GM23338 (cell line): ENCODE data around the gene GABPB1. TPM values are rescaled to one million over a fixed set of nuclear protein-coding genes. Genes with fewer than 3 reads are reported as not detected.
"Not testable (repeated sequence)": the region's sequence is repeated elsewhere in the genome, so short reads cannot be mapped to it uniquely, and the experiment has no call there.

ENCODE experiments used
- ATAC-seq: fragments of 200-7000 bp; cut with Tn5 transposase; 3 replicates; pipeline ENCODE4 v1.9.1; 2020
- DNase-seq: peaks from one replicate; pipeline ENCODE4 v3.0.0-alpha.2; 2015; ENCODE audit warnings: low spot score
- H2AFZ ChIP-seq: fragments of 200-600 bp; sonication (generic); 2 replicates; pipeline ENCODE4 v1.8.0; 2016; ENCODE audit warnings: antibody characterized with exemption, mild to moderate bottlenecking, moderate library complexity
- H3F3A ChIP-seq: fragments of 200-600 bp; sonication (generic); replicated peaks from 2 replicates; pipeline ENCODE4 v1.8.0; 2017; ENCODE audit warnings: antibody characterized with exemption, mixed run types, low read depth
- H3K27ac ChIP-seq: fragments of 200-600 bp; sonication (generic); 2 replicates; pipeline ENCODE4 v1.6.1; 2016; ENCODE audit warnings: low read depth
- H3K27me3 ChIP-seq: fragments of 200-600 bp; sonication (generic); 2 replicates; pipeline ENCODE4 v1.8.0; 2016; ENCODE audit warnings: mild to moderate bottlenecking, mixed run types, moderate library complexity; ENCODE audit not compliant: insufficient read depth
- H3K36me3 ChIP-seq: fragments of 200-600 bp; sonication (generic); 2 replicates; pipeline ENCODE4 v1.8.0; 2016; ENCODE audit warnings: mild to moderate bottlenecking; ENCODE audit not compliant: insufficient read depth
- H3K4me1 ChIP-seq: fragments of 200-600 bp; sonication (generic); 2 replicates; pipeline ENCODE4 v1.8.0; 2016; ENCODE audit warnings: mild to moderate bottlenecking, moderate library complexity; ENCODE audit not compliant: insufficient read depth
- H3K4me2 ChIP-seq: fragments of 200-600 bp; sonication (generic); 2 replicates; pipeline ENCODE4 v1.7.1; 2017; ENCODE audit warnings: mixed run types
- H3K4me3 ChIP-seq: fragments of 200-600 bp; sonication (generic); 2 replicates; pipeline ENCODE4 v1.6.1; 2016; ENCODE audit warnings: mixed run types
- H3K79me2 ChIP-seq: fragments of 200-600 bp; sonication (generic); replicated peaks from 2 replicates; pipeline ENCODE4 v1.8.0; 2017; ENCODE audit warnings: mild to moderate bottlenecking; ENCODE audit not compliant: insufficient read depth
- H3K9me2 ChIP-seq: fragments of 200-600 bp; sonication (generic); 2 replicates; pipeline ENCODE4 v1.8.0; 2017; ENCODE audit not compliant: insufficient read depth
- H4K20me1 ChIP-seq: fragments of 200-600 bp; sonication (generic); replicated peaks from 2 replicates; pipeline ENCODE4 v1.8.0; 2017; ENCODE audit warnings: mild to moderate bottlenecking; ENCODE audit not compliant: insufficient read depth
- H3K27ac Mint-ChIP-seq: 2 replicates; pipeline ENCODE4 v1.8.0; 2020; ENCODE audit warnings: inconsistent platforms, mild to moderate bottlenecking, moderate library complexity, mixed read lengths
- H3K27me3 Mint-ChIP-seq: 3 replicates; pipeline ENCODE4 v1.8.0; 2022; ENCODE audit warnings: low read depth, mild to moderate bottlenecking, moderate library complexity, mixed read lengths, inconsistent platforms; ENCODE audit not compliant: insufficient read depth, poor library complexity
- H3K36me3 Mint-ChIP-seq: 3 replicates; pipeline ENCODE4 v1.8.0; 2021; ENCODE audit warnings: low read depth, mild to moderate bottlenecking, inconsistent platforms, moderate library complexity, mixed read lengths
- H3K4me1 Mint-ChIP-seq: 3 replicates; pipeline ENCODE4 v1.8.0; 2020; ENCODE audit warnings: mild to moderate bottlenecking, inconsistent platforms, mixed read lengths
- H3K4me3 Mint-ChIP-seq: 3 replicates; pipeline ENCODE4 v1.8.0; 2021; ENCODE audit warnings: moderate library complexity, mild to moderate bottlenecking, inconsistent platforms, mixed read lengths
- H3K9me3 Mint-ChIP-seq: 3 replicates; pipeline ENCODE4 v1.8.0; 2020; ENCODE audit warnings: moderate library complexity, mild to moderate bottlenecking, inconsistent platforms, mixed read lengths
- EZH2 ChIP-seq: fragments of 200-600 bp; sonication (generic); IDR thresholded peaks from one replicate; pipeline ENCODE4 v1.8.0; 2017; ENCODE audit warnings: antibody characterized with exemption, mild to moderate bottlenecking, low read depth; ENCODE audit not compliant: unreplicated experiment
- JUNB ChIP-seq: IDR thresholded peaks from one replicate; pipeline ENCODE4 v1.6.1; 2016; ENCODE audit warnings: antibody characterized with exemption; ENCODE audit not compliant: unreplicated experiment
- NANOG ChIP-seq: IDR thresholded peaks from 2 replicates; pipeline ENCODE4 v1.6.1; 2016; ENCODE audit warnings: antibody characterized with exemption, borderline replicate concordance
- polyA plus RNA-seq: library from polyadenylated mRNA; unstranded; fragments of >200 nt; fragmentation: Nextera tagmentation; extraction: Ambion mirVana; gene quantifications from 2 replicates; pipeline ENCODE4 v1.2.1, GENCODE V29; 2016
- total RNA-seq: library from RNA; depleted of rRNA; stranded (reverse); fragments of >200 nt; shearing (Covaris generic); gene quantifications from 2 replicates; pipeline ENCODE4 v1.2.3, GENCODE V29; 2014
- TF ChIP-seq, protein P1 (sequence below), 2 experiments: fragments of 200-600 bp in 1 of 2; sonication (generic) in 1 of 2; conservative IDR thresholded peaks; 2 replicates each; pipeline versions ENCODE4 v1.5.1 to v1.6.1; 2016 to 2017; ENCODE audit warnings: antibody characterized with exemption in 2 of 2, low read depth in 2 of 2, mild to moderate bottlenecking in 2 of 2, moderate library complexity in 1 of 2
- TF ChIP-seq, protein P2 (sequence below): IDR thresholded peaks from 2 replicates; pipeline ENCODE4 v1.6.1; 2016; ENCODE audit warnings: antibody characterized with exemption
- TF ChIP-seq, protein P3 (sequence below): fragments of 250-450 bp; sonication (Bioruptor Pico); IDR thresholded peaks from 2 replicates; pipeline ENCODE4 v1.5.0; 2020; ENCODE audit warnings: mild to moderate bottlenecking, moderate library complexity

GABPB1 gene
- total and polyA plus RNA-seq, 2 experiments from 2014 or later: 34.4 to 53.9 TPM

DNA sequence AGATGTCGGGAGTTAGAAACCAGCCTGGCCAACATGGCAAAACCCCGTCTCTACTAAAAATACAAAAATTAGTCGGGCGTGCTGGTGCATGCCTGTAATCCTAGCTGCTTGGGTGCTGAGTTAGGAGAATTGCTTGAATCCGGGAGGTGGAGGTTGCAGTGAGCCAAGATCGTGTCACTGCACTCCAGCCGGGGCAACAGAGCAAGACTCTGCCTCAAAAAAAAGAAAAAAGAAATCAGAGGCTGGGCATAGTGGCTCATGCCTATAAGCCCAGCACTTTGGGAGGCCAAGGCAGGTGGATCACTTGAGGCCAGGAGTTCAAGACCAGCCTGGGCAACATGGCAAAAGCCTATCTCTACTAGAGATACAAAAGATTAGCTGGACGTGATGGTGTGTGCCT lies 14.6 kb upstream of the GABPB1 start:
- H3K4me1 Mint-ChIP-seq, DNase-seq, ATAC-seq, H3K27ac ChIP-seq, H3F3A ChIP-seq, H3K4me1 ChIP-seq, H3K27me3 ChIP-seq, H3K36me3 Mint-ChIP-seq, H3K4me3 ChIP-seq, H3K4me3 Mint-ChIP-seq, H3K27ac Mint-ChIP-seq, H3K27me3 Mint-ChIP-seq, H2AFZ ChIP-seq, H3K36me3 ChIP-seq, H3K4me2 ChIP-seq, H3K9me3 Mint-ChIP-seq, H3K79me2 ChIP-seq, H3K9me2 ChIP-seq: not testable (repeated sequence)
- peaks cover 17% of the 10 kb centered on the region; the same call in 1 of the 2 replicates for H4K20me1 ChIP-seq

DNA sequence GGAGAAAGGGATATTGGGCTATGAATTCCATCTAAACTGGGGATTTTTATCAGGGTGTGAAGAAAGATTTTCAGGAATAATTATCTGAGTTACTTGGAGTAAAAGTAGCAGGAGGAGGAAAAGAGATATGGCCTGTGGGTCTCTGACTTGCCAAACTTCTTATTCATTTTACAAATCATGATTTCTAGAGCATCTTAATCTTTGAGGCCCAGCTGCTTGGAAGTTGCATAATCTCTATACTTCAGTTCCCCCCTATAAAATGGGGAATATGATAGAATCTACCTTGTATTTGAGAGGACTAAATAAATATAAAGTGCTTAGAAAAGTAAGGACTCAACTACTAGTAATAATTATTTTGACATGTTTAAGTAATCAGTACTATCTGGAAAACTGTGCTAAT lies 11.0 kb upstream of the GABPB1 start:
- DNase-seq (no peak), ATAC-seq (no peak)
- no peak overlapping the region for H3K4me3 Mint-ChIP-seq
- Histone ChIP-seq H3K36me3 (peaks cover 8% of the 10 kb centered on the region; the same call in 1 of the 2 replicates), H3K4me3 (no peak overlapping the region), H3K4me1 (no peaks in the 10 kb centered on the region), H4K20me1 (peaks cover 33% of the 10 kb centered on the region; the same call in 1 of the 2 replicates), H2AFZ (no peak overlapping the region), H3K27me3 (no peaks in the 10 kb centered on the region), H3K79me2 (peaks cover 6% of the 10 kb centered on the region), H3K4me2 (no peak overlapping the region), H3K9me2 (no peaks in the 10 kb centered on the region), H3K27ac (no peak overlapping the region), H3F3A (0 out of 2 replicates have a peak, but pooled peaks cover 4% of the 10 kb centered on the region)
- H3K27ac Mint-ChIP-seq: no peak overlapping the region
- H3K4me1 Mint-ChIP-seq: no peaks in the 10 kb centered on the region
- no peak for TF ChIP-seq EZH2
- TF ChIP-seq, protein P1, sequence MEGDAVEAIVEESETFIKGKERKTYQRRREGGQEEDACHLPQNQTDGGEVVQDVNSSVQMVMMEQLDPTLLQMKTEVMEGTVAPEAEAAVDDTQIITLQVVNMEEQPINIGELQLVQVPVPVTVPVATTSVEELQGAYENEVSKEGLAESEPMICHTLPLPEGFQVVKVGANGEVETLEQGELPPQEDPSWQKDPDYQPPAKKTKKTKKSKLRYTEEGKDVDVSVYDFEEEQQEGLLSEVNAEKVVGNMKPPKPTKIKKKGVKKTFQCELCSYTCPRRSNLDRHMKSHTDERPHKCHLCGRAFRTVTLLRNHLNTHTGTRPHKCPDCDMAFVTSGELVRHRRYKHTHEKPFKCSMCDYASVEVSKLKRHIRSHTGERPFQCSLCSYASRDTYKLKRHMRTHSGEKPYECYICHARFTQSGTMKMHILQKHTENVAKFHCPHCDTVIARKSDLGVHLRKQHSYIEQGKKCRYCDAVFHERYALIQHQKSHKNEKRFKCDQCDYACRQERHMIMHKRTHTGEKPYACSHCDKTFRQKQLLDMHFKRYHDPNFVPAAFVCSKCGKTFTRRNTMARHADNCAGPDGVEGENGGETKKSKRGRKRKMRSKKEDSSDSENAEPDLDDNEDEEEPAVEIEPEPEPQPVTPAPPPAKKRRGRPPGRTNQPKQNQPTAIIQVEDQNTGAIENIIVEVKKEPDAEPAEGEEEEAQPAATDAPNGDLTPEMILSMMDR (conservative IDR thresholded peaks at IDR 0.05; ENCODE audit: low read depth in 2 of 2): no peak
- no peak for TF ChIP-seq NANOG
- TF ChIP-seq JUNB: no peak
- TF ChIP-seq, protein P2, sequence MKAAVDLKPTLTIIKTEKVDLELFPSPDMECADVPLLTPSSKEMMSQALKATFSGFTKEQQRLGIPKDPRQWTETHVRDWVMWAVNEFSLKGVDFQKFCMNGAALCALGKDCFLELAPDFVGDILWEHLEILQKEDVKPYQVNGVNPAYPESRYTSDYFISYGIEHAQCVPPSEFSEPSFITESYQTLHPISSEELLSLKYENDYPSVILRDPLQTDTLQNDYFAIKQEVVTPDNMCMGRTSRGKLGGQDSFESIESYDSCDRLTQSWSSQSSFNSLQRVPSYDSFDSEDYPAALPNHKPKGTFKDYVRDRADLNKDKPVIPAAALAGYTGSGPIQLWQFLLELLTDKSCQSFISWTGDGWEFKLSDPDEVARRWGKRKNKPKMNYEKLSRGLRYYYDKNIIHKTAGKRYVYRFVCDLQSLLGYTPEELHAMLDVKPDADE: no peak
- TF ChIP-seq, protein P3, sequence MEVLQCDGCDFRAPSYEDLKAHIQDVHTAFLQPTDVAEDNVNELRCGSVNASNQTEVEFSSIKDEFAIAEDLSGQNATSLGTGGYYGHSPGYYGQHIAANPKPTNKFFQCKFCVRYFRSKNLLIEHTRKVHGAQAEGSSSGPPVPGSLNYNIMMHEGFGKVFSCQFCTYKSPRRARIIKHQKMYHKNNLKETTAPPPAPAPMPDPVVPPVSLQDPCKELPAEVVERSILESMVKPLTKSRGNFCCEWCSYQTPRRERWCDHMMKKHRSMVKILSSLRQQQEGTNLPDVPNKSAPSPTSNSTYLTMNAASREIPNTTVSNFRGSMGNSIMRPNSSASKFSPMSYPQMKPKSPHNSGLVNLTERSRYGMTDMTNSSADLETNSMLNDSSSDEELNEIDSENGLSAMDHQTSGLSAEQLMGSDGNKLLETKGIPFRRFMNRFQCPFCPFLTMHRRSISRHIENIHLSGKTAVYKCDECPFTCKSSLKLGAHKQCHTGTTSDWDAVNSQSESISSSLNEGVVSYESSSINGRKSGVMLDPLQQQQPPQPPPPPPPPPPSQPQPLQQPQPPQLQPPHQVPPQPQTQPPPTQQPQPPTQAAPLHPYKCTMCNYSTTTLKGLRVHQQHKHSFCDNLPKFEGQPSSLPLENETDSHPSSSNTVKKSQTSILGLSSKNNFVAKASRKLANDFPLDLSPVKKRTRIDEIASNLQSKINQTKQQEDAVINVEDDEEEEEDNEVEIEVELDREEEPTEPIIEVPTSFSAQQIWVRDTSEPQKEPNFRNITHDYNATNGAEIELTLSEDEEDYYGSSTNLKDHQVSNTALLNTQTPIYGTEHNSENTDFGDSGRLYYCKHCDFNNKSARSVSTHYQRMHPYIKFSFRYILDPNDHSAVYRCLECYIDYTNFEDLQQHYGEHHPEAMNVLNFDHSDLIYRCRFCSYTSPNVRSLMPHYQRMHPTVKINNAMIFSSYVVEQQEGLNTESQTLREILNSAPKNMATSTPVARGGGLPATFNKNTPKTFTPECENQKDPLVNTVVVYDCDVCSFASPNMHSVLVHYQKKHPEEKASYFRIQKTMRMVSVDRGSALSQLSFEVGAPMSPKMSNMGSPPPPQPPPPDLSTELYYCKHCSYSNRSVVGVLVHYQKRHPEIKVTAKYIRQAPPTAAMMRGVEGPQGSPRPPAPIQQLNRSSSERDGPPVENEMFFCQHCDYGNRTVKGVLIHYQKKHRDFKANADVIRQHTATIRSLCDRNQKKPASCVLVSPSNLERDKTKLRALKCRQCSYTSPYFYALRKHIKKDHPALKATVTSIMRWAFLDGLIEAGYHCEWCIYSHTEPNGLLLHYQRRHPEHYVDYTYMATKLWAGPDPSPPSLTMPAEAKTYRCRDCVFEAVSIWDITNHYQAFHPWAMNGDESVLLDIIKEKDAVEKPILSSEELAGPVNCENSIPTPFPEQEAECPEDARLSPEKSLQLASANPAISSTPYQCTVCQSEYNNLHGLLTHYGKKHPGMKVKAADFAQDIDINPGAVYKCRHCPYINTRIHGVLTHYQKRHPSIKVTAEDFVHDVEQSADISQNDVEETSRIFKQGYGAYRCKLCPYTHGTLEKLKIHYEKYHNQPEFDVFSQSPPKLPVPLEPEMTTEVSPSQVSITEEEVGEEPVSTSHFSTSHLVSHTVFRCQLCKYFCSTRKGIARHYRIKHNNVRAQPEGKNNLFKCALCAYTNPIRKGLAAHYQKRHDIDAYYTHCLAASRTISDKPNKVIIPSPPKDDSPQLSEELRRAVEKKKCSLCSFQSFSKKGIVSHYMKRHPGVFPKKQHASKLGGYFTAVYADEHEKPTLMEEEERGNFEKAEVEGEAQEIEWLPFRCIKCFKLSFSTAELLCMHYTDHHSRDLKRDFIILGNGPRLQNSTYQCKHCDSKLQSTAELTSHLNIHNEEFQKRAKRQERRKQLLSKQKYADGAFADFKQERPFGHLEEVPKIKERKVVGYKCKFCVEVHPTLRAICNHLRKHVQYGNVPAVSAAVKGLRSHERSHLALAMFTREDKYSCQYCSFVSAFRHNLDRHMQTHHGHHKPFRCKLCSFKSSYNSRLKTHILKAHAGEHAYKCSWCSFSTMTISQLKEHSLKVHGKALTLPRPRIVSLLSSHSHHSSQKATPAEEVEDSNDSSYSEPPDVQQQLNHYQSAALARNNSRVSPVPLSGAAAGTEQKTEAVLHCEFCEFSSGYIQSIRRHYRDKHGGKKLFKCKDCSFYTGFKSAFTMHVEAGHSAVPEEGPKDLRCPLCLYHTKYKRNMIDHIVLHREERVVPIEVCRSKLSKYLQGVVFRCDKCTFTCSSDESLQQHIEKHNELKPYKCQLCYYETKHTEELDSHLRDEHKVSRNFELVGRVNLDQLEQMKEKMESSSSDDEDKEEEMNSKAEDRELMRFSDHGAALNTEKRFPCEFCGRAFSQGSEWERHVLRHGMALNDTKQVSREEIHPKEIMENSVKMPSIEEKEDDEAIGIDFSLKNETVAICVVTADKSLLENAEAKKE (CRISPR knock-in tag): no peak
- H3K9me3 Mint-ChIP-seq: no peaks in the 10 kb centered on the region
- H3K36me3 Mint-ChIP-seq: peaks cover 24% of the 10 kb centered on the region
- peaks cover 2% of the 10 kb centered on the region for H3K27me3 Mint-ChIP-seq
